ENCODE data around the gene BRWD1. TPM values are rescaled to one million over a fixed set of nuclear protein-coding genes. Genes with fewer than 3 reads are reported as not detected.
"Not testable (repeated sequence)": the region's sequence is repeated elsewhere in the genome, so short reads cannot be mapped to it uniquely, and the experiment has no call there.

Gene BRWD1
- total and polyA plus RNA-seq, 12 donors: 8.5 to 38.8 (median 34.1) TPM

GRCh38 chr21:39136138-39136537 lies 177.3 kb downstream of the BRWD1 start:
- not testable (repeated sequence) for H3K36me3 ChIP-seq, H3K9me3 ChIP-seq, H3K27ac ChIP-seq, DNase-seq, H3K27me3 ChIP-seq, H3K4me3 ChIP-seq
- TF ChIP-seq CTCF (IDR thresholded peaks at IDR 0.05): peak in 5 of 9 donors; percentile 25 to 48 (median 40)
- peak in 2 of 8 donors; percentile 54 to 58 for ATAC-seq
- peaks cover 0 to 17% (median 0%) of the 10 kb centered on the region in 9 donors for H3K4me1 ChIP-seq
- intact Hi-C loops (cut with DNase I): loop anchor here in 9 of 10 donors (2.0 to 10.0 kb wide), 8 partner anchors 401 to 634 kb away; no protein-coding TSS in a partner anchor
- 71 to 78% methylated on average over 7 to 8 of the region's 8 CpGs for WGBS, 2 donors

GRCh38 chr21:39134288-39134810 lies 179.1 kb downstream of the BRWD1 start:
- H3K36me3 ChIP-seq: no peaks in the 10 kb centered on the region
- intact Hi-C loops (cut with DNase I): loop anchor here in 3 of 10 donors (5.0 to 10.0 kb wide), 3 partner anchors 332 to 630 kb away; no protein-coding TSS in a partner anchor
- H3K4me1 ChIP-seq: peaks cover 0 to 17% (median 0%) of the 10 kb centered on the region in 9 donors
- no peaks in the 10 kb centered on the region for H3K27me3 ChIP-seq
- no peak overlapping the region for H3K27ac ChIP-seq
- WGBS, 2 donors: 90 to 95% methylated on average over 15 of the region's 15 CpGs
- TF ChIP-seq CTCF (IDR thresholded peaks at IDR 0.05): no peak
- DNase-seq (no peak), ATAC-seq (no peak)
- H3K4me3 ChIP-seq: no peak overlapping the region
- H3K9me3 ChIP-seq: peaks cover 0 to 12% (median 0%) of the 10 kb centered on the region in 11 donors

Other genes with a start within 250 kb of the BRWD1 start
- 10 to 100 TPM; 14.8 to 29.3 (median 23.0) TPM for gene PSMG1, start 130.2 kb downstream of the BRWD1 start, total RNA-seq
- gene PSMG1, start 130.2 kb downstream of the BRWD1 start, polyA plus RNA-seq: 10 to 100 TPM; 29.0 to 29.4 TPM
- 10 to 100 TPM; 49.4 to 73.6 (median 59.3) TPM for gene HMGN1, start 35.5 kb upstream of the BRWD1 start, total RNA-seq
- 10 to 100 TPM; 46.2 to 79.0 TPM for gene HMGN1, start 35.5 kb upstream of the BRWD1 start, polyA plus RNA-seq
- gene LCA5L, start 132.1 kb upstream of the BRWD1 start, total RNA-seq: 1 to 10 TPM in 3 of 10 donors, under 1 TPM in 7; 0.21 to 2.1 (median 0.78) TPM
- gene LCA5L, start 132.1 kb upstream of the BRWD1 start, polyA plus RNA-seq: under 1 TPM; 0.58 to 0.95 TPM
- gene SH3BGR, start 138.3 kb upstream of the BRWD1 start, total RNA-seq: 100 to 1,000 TPM in 8 of 10 donors, 10 to 100 TPM in 2; 89.3 to 223 (median 144) TPM
- gene SH3BGR, start 138.3 kb upstream of the BRWD1 start, polyA plus RNA-seq: 100 to 1,000 TPM in 1 of 2 donors, 10 to 100 TPM in 1; 87.8 to 243 TPM